HepG2 (cell line): ENCODE measurements around the gene WSB2. TPM values are rescaled to one million over a fixed set of nuclear protein-coding genes. Genes with fewer than 3 reads are reported as not detected.

Experiments
- ATAC-seq: fragments of 200-7000 bp; cut with Tn5 transposase; 3 replicates; pipeline ENCODE4 v1.9.1; 2020; ENCODE audit warnings: mild to moderate bottlenecking, moderate library complexity
- BruUV-seq: library from RNA; stranded (reverse); fragments of 400-500 nt; replicated peaks from 2 replicates; lab custom pipeline; 2021; lab: Mats Ljungman, UMichigan
- CTCF ChIA-PET: fragments of 300-600 bp; formaldehyde crosslinking; extraction: SDS; loops from one replicate; lab custom pipeline; 2021; ENCODE audit warnings: low total read pairs, inconsistent platforms, low intra/inter-chr PET ratio; lab: Yijun Ruan, JAX
- POLR2A ChIA-PET: fragments of 350-600 bp; sonication (Branson Sonifier 250); formaldehyde crosslinking; loops from one replicate; lab custom pipeline; 2020; ENCODE audit warnings: antibody characterized with exemption, inconsistent platforms; lab: Yijun Ruan, JAX
- DNase-seq: peaks from one replicate; pipeline ENCODE4 v3.0.0-alpha.2; 2015; ENCODE audit warnings: low spot score
- FAIRE-seq: peaks from 3 replicates; lab custom pipeline; 2011; peaks lifted over from hg19 to GRCh38; lab: Jason Lieb, UNC
- H2AFZ ChIP-seq: one replicate; pipeline ENCODE4 v1.6.1; 2011; ENCODE audit warnings: low read length, inconsistent platforms
- H3K27ac ChIP-seq: fragments of 300-600 bp; 3 replicates; pipeline ENCODE4 v1.8.0; 2011; ENCODE audit warnings: mixed run types, mild to moderate bottlenecking, mixed read lengths, low read length, inconsistent platforms; ENCODE audit not compliant: insufficient read depth; ENCODE audit errors: extremely low read length
- H3K27me3 ChIP-seq, 2 experiments: fragments of 200-600 bp in 1 of 2; 2 replicates in 1 of 2; 3 replicates in 1 of 2; pipeline versions ENCODE4 v1.6.0 to v1.8.0; 2011; ENCODE audit warnings: low read length in 2 of 2, mild to moderate bottlenecking in 2 of 2, moderate library complexity in 2 of 2, inconsistent platforms in 1 of 2; ENCODE audit not compliant: insufficient read depth in 2 of 2, control insufficient read depth in 1 of 2
- H3K36me3 ChIP-seq, 2 experiments: fragments of 200-600 bp in 1 of 2; replicated peaks in 1 of 2; 2 replicates in 1 of 2; 3 replicates in 1 of 2; pipeline versions ENCODE4 v1.5.1 to v1.8.0; 2011; ENCODE audit warnings: low read length in 2 of 2, inconsistent platforms in 1 of 2; ENCODE audit not compliant: insufficient read depth in 2 of 2, control insufficient read depth in 1 of 2
- H3K4me1 ChIP-seq: 2 replicates; pipeline ENCODE4 v1.5.1; 2012; ENCODE audit warnings: low read length, inconsistent platforms; ENCODE audit not compliant: insufficient read depth
- H3K4me2 ChIP-seq: 2 replicates; pipeline ENCODE4 v1.6.0; 2011; ENCODE audit warnings: low read depth, low read length, inconsistent platforms
- H3K4me3 ChIP-seq, 3 experiments: fragments of 200-600 bp in 1 of 3; sonication (generic), shearing (Covaris generic) in 1 of 3; replicated peaks in 1 of 3; 2 replicates each; pipeline ENCODE4 v1.5.1; 2011 to 2016; ENCODE audit warnings: low read length in 3 of 3, inconsistent platforms in 2 of 3, low read depth in 2 of 3, mild to moderate bottlenecking in 2 of 3, control low read depth in 1 of 3, mixed read lengths in 1 of 3; ENCODE audit not compliant: insufficient read depth in 1 of 3
- H3K79me2 ChIP-seq: one replicate; pipeline ENCODE4 v1.6.1; 2011; ENCODE audit warnings: low read length, inconsistent platforms; ENCODE audit not compliant: insufficient read depth
- H3K9ac ChIP-seq: 2 replicates; pipeline ENCODE4 v1.6.0; 2011; ENCODE audit warnings: mild to moderate bottlenecking, low read depth, low read length, inconsistent platforms; ENCODE audit not compliant: insufficient read depth
- H3K9me3 ChIP-seq: 2 replicates; pipeline ENCODE4 v1.5.1; 2012; ENCODE audit warnings: mild to moderate bottlenecking, low read length
- H4K20me1 ChIP-seq: 2 replicates; pipeline ENCODE4 v1.6.0; 2011; ENCODE audit warnings: inconsistent platforms, mild to moderate bottlenecking, low read length, moderate library complexity; ENCODE audit not compliant: insufficient read depth
- HNRNPK ChIP-seq: fragments of 200-400 bp; formaldehyde crosslinking; IDR thresholded peaks from 2 replicates; pipeline ENCODE4 v1.6.1; 2018; ENCODE audit warnings: low read length, low read depth, moderate library complexity, mild to moderate bottlenecking; ENCODE audit not compliant: poor library complexity, severe bottlenecking
- MAFF ChIP-seq: IDR thresholded peaks from 2 replicates; pipeline ENCODE4 v1.6.1; 2011; ENCODE audit warnings: low read depth, low read length, improper control_type of control experiment
- MAFK ChIP-seq, 2 experiments: IDR thresholded peaks in 1 of 2; conservative IDR thresholded peaks in 1 of 2; 2 replicates each; pipeline ENCODE4 v1.6.1; 2011; ENCODE audit warnings: improper control_type of control experiment in 2 of 2, low read length in 2 of 2
- SMAD9 ChIP-seq: sonication (generic); formaldehyde crosslinking; IDR thresholded peaks from 2 replicates; pipeline ENCODE4 v1.5.1; 2020; ENCODE audit warnings: mild to moderate bottlenecking, missing genetic modification reagents
- TMF1 ChIP-seq: sonication (generic); formaldehyde crosslinking; IDR thresholded peaks from 2 replicates; pipeline ENCODE4 v1.8.1; 2022; ENCODE audit warnings: low read depth, missing genetic modification reagents
- ZNF20 ChIP-seq: sonication (generic); formaldehyde crosslinking; IDR thresholded peaks from 2 replicates; pipeline ENCODE4 v1.4.0; 2020; ENCODE audit warnings: mild to moderate bottlenecking, moderate library complexity, missing genetic modification reagents
- WGBS: methylation state at CpG from one replicate; pipeline ENCODE4 v1.1.6; 2017; ENCODE audit warnings: low lambda C conversion rate; 5-methylcytosine and 5-hydroxymethylcytosine counted together
- in situ Hi-C: cut with HindIII; loops from 2 replicates; pipeline ENCODE4 v1.10.0; 2017; ENCODE audit warnings: low pct_unique_long_range_greater_than_20kb; ENCODE audit not compliant: extremely low pct_ligation_motif_present
- intact Hi-C: fragments of 100-400 bp; cut with micrococcal nuclease; formaldehyde crosslinking; loops from one replicate; pipeline ENCODE4 v1.10.0; 2022; ENCODE audit not compliant: unreplicated experiment
- polyA plus RNA-seq, 8 experiments: library from polyadenylated mRNA; depleted of rRNA in 3 of 8; stranded (reverse) in 7 of 8; unstranded in 1 of 8; fragments of >200 nt; fragmentation: Illumina TruSeq in 4 of 8; extraction: Trizol in 4 of 8; gene quantifications; 2 replicates each; pipeline versions ENCODE4 v1.2.1 to v1.2.3, GENCODE V29; 2011 to 2016; ENCODE audit warnings: low read depth in 4 of 8, missing spikeins in 1 of 8, mixed read lengths in 1 of 8; ENCODE audit not compliant: insufficient read depth in 1 of 8
- total RNA-seq, 5 experiments: library from RNA; depleted of rRNA; stranded (reverse); fragments of >200 nt; fragmentation: Illumina TruSeq; extraction: Trizol; gene quantifications; 2 replicates each; pipeline ENCODE4 v1.2.3, GENCODE V29; 2016; ENCODE audit warnings: low read depth in 1 of 5

The WSB2 gene
- total and polyA plus RNA-seq, 2 of the 13 experiments (the other 11 are each of a cell fraction or from before 2014, with no cell fraction given): 31.0 to 82.8 TPM

GRCh38 chr12:118101051-118101450, 40.1 kb upstream of the WSB2 start:
- no peak for TF ChIP-seq ZNF20 (CRISPR knock-in tag)
- peak; percentile 68 for TF ChIP-seq MAFK (conservative IDR thresholded peaks at IDR 0.05 in 1 of 2, IDR thresholded peaks at IDR 0.05 in 1 of 2; ENCODE audit: low read length in 2 of 2)
- TF ChIP-seq TMF1 (CRISPR knock-in tag): no peak
- peak; percentile 62 for TF ChIP-seq MAFF
- BruUV-seq: no TSS peak
- Histone ChIP-seq H3K9ac (no peak overlapping the region), H3K9me3 (no peaks in the 10 kb centered on the region), H2AFZ (no peak overlapping the region), H3K27ac (no peak overlapping the region), H3K79me2 (no peaks in the 10 kb centered on the region), H3K36me3 (no peaks in the 10 kb centered on the region; a peak in 1 of 5 replicates), H4K20me1 (no peaks in the 10 kb centered on the region), H3K4me2 (no peak overlapping the region), H3K4me1 (peaks cover 33% of the 10 kb centered on the region), H3K27me3 (no peaks in the 10 kb centered on the region), H3K4me3 (no peak overlapping the region)
- 95% methylated on average over 3 of the region's 3 CpGs for WGBS
- CTCF ChIA-PET: no interaction called here
- intact Hi-C loops (loop anchor here (5.0 kb wide), 1 partner anchor 224 kb away; no protein-coding TSS in a partner anchor), in situ Hi-C loops (no loop called here)
- DNase-seq: no peak
- ATAC-seq: no peak
- no peak for FAIRE-seq
- POLR2A ChIA-PET: no interaction called here

DNA sequence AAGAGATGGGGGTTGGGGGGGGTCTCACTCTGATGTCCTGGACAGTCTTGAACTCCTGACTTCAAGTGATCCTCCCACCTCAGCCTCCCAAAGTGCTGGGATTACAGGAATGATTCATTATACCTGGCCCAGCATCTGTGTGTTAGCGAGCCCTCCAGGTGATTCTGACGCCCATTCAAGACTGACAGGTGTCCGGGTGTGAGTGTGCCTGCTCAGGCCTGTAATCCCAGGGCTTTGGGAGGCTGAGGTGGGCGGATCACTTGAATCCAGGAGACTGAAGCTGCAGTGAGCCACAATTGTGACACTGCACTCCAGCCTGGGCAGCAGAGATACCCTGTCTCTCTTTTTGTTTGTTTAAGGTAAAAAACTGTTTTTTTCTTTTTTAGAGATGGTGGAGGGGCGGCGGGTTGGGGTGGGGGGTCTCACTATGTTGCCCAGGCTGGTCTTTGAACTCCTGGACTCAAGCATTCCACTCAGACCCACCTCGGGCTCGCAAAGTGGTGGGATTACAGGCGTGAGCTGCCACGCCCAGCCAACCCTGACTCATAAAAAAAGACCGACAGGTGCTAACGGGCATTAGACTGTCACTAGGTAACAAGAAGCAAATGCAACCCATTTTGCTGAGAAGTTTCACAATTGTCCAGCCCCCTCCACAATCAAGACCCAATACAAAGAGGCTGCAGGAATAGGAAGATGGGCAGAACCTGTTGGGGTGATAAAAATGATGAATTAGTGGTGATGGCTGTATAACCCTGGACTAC, 38.1 kb upstream of the WSB2 start:
- no TSS peak for BruUV-seq
- H3K4me3 ChIP-seq: no peak overlapping the region
- no peak overlapping the region for H3K27ac ChIP-seq
- no peaks in the 10 kb centered on the region for H3K79me2 ChIP-seq
- ChIA-PET POLR2A (no interaction called here), CTCF (no interaction called here)
- H4K20me1 ChIP-seq: no peaks in the 10 kb centered on the region
- 94% methylated on average over 12 of the region's 12 CpGs for WGBS
- intact Hi-C loops: no loop called here
- no peak for ATAC-seq
- no peak for DNase-seq
- H3K27me3 ChIP-seq: no peaks in the 10 kb centered on the region
- no peak for FAIRE-seq
- no peaks in the 10 kb centered on the region; a peak in 2 of 5 replicates for H3K36me3 ChIP-seq
- in situ Hi-C loops: no loop called here
- no peak overlapping the region for H3K4me2 ChIP-seq
- peaks cover 25% of the 10 kb centered on the region for H3K4me1 ChIP-seq
- no peak overlapping the region for H3K9ac ChIP-seq
- H3K9me3 ChIP-seq: no peaks in the 10 kb centered on the region
- TF ChIP-seq HNRNPK: no peak
- no peak for TF ChIP-seq SMAD9 (CRISPR knock-in tag)
- H2AFZ ChIP-seq: no peak overlapping the region
